GM18499 (cell line): Measurements from ENCODE around the gene GALNT18.

Source experiments
- ATAC-seq: cut with Tn5 transposase; IDR thresholded peaks from one replicate; pipeline ENCODE4 v1.9.1; 2021; ENCODE audit warnings: moderate number of reproducible peaks; ENCODE audit not compliant: insufficient read depth, unreplicated experiment

Gene GALNT18

DNA sequence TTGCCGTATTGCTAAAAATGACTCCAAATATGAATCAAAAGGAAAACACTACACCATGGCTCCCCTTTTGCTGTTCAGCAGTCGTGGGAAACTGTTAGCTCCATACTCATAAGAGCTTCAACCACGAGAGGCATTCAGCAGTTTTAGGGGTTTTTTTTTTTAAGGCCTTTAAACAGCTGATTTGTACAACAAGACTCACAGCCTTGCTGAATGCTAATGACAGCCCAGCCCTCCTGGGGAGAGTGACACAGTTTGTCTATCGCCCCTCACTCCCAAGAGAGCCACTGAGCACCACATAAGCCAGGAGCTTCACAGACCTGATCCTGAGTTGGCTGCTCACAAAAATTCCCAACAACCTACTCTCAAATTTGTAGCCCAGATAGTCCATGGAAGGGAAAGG is 32.4 kb downstream of the GALNT18 start:
- ATAC-seq = no peak

DNA sequence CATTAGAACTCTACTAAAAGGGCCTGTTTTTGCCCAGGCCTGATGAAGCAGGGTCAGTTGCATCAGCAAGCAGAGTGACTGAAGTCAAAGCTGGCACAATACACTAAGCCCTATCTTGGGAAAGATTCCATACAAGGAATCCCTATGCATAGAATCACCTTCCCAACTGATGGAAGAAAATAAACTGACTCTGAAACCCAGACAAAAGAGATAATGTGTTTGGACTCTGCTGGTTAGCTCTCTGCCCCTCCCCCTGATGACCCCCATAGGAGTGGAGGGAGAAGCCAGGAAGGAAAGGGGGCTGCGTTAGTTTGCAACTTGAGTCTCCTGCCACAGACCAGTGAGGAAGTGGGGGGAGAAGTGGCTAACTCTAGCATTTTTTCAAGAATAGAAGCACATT is 32.9 kb downstream of the GALNT18 start:
- ATAC-seq = no peak

DNA sequence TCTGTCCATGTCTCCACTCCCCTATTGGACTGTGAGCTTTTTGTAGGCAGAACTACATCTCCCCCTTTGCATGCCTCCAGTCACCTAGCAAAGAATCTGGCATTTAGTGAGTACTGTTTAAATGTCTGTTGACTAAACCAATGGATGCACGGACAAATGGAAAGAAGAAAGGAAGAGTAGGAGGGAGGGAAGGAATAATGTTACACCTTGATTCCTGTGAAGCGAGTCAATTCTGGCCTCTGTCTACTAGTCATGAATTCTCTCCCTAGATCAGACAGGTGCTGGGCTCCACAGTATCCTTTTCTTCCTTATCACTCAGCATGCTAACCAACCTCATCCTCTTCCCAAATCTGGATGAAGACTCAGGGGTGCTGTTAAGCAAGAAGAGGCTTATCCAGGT is 33.6 kb downstream of the GALNT18 start:
- ATAC-seq = no peak

DNA sequence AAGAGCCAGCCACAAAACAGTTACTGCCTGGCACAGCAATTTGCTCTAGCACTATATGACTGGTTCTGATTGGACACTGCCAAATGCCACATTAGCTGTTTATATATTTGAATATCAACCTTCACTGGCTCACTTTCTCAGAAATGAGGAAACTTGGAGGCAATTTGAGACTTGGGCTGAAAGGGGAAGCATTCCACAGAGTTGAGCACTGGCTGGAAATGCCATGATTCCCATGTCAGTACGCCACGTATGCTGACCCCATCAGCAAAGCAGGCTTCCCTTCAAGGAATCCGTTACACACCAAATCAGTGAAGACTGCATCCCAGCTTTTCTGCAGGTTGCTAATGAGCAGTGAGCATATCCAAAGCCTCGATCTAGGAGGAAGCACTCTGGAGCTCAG is 34.7 kb downstream of the GALNT18 start:
- ATAC-seq = no peak

DNA sequence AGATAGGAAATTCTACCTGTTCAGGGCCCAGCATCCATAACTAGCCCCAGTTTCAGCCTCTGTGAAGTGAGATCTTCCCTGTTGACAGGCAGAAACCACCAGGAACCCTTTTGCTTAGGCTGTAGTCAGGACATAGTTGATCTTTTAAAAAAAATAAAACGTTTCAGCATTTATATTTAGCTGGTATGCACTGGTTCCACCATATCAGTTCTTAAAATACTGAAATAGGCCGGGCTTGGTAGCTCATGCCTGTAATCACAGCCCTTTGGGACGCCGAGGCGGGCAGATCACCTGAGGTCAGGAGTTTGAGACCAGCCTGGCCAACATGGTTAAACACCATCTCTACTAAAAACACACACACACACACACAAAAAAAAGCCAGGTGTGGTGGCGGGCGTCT is 35.3 kb downstream of the GALNT18 start:
- ATAC-seq = no peak

DNA sequence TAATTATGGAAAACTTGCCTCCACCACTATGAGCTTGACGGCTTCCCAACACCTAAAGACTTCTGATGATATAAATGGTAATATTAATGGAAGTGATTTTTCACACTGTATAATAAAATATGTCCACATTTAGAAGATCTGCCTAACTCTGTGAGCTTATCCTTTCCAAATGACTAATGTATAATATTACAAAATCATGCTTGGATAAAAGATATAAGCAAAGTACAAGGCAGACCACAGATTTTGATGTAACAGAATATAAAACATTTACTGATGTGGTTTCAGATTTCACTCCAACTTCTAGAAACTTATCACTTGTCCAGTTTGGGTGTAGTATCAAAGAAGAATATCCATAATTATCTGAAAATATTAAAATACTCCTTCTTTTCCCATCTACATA is 36.9 kb downstream of the GALNT18 start:
- ATAC-seq = no peak

DNA sequence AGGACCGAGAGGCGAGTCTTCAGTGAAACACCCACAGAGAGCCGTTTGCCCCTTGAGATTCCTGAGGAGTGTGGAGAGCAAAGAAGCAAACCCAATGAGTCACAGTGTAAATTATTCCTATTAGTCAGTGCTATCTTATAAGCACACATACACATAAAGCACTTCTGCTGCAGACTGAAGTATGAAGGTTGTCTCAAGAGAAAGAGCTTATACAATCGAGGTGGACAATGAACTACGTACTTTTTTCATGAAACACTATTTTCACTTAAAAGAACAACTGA is 37.3 kb downstream of the GALNT18 start:
- ATAC-seq = no peak

DNA sequence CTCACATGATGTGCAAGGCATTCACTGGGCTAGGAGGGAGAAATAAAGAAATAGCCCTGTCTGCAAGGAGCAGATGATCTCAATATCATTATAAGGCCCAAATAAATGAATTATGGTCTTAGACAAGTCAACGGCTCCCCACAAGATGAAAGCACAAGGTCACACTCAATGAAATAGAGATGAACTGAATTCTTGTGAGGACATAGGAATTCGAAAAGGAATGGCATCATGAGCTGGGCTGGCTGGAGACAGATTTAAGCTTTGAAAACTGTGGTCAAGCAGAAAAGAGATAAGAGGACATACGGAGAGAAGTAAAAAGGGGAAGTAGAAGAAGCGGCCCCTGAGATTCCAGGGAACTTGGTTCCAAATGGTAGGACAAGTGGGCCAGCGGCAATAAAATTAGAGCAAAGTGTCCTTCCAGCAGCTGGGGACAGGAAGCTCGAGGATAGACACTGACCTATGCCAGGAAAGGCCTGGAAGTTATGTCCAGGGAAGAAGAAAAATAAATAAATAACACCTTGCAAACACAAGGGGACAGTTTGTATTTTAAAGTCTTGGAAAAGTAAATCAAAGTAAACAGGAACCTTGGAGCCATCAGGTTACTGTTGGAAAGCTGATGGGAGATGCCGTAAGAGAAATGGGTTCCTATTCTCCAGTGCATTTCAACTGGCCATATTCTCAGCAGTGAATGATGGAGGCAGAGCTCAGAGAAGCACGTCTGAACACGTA is 37.8 kb downstream of the GALNT18 start:
- ATAC-seq = no peak

DNA sequence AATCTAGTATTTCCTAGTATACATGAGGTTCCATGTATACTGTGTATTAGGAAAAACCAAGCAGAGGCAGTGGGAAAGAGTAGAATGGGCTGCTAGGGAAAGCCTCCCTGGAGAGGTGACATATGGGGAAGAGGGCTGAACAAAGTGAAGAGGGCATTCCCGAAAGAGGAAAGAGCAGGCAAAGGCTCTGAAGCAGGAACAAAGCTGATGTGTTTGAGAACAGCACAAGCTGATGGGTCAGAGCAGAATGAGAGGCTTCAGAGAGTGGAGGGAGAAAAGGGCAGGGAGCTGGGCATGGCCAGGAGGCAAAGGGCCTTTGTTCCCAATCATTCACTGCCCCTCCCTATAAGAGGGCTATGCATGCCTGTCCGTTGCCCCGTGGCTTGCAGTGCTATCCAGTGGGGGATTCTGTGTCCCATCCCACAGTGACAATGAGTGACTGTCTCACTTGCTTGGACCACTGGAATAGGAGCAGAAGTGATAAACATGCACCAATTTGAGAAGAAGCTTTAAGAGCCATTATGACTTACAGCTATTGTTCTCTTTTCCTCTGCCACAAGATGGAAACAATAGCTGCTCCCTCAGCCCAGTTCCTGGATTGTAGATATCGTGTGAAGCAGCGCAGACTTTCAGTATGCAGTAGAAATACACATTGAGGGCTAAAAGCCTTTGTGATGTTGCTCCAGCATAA is 39.6 kb downstream of the GALNT18 start:
- no peak for ATAC-seq

DNA sequence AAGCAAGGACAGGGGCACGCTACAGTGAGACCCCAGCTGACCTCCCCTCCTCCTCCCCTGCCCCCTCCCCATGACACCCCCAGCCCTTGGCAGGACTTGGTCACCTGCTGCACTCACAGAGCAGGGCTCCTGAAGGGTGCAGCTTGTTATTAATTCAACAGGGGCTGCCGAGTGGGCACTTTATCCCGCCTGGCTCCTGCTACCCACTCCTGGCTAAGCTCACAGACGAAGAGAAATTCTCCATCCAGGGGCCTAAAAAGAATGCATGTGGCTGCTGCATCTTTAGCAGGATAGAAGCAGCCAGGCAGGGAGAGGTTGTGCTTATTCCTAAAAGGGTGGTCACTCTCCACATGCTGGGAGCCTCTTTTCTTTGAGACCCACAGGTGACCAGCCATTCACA is 40.3 kb downstream of the GALNT18 start:
- ATAC-seq = no peak

DNA sequence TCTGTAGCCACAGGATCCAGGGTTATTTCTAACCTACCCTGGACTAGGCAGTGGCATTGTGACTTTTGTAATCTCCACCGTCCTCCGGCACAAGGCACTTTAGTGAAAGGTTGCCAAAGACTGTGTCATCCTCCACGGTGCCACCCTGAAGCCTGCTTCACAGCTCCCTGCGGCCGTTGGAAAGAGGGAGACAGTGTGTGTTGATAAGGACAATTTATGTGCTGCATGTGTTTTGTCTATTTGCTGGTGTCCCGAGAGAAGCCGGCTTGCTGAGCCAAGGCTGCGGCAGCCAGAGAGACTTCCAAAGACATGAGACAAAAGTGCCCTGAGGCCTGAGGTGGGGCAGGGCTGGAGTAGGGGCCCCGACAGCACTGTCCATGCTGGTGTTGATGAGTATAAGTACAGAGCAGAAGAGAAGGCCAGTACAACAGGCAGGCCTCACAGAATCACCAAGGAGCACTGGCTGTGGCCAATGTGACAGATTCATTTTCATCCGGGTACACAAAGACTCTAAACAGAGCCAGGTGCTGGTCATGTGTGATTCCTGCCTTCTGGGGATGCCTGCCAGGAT is 40.9 kb downstream of the GALNT18 start:
- no peak for ATAC-seq

DNA sequence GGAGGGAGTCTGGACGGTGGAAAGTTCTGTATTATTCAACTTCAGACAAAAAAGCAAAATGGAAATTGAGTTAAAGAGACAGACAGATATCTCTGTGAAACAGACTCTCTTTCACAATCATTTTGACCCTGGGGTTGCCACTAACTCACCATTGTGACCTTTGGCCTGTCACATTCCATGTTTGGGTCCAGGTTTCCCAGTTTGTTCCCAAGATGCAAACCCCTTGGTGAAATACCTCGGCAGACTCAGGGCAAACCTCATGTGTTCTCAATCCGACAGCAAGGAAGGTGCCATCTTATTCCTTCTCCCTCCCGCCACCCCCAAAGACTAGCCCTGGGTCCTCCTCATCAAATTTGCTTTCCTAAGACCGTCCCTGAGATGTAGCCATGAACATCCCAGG is 41.8 kb downstream of the GALNT18 start:
- no peak for ATAC-seq

DNA sequence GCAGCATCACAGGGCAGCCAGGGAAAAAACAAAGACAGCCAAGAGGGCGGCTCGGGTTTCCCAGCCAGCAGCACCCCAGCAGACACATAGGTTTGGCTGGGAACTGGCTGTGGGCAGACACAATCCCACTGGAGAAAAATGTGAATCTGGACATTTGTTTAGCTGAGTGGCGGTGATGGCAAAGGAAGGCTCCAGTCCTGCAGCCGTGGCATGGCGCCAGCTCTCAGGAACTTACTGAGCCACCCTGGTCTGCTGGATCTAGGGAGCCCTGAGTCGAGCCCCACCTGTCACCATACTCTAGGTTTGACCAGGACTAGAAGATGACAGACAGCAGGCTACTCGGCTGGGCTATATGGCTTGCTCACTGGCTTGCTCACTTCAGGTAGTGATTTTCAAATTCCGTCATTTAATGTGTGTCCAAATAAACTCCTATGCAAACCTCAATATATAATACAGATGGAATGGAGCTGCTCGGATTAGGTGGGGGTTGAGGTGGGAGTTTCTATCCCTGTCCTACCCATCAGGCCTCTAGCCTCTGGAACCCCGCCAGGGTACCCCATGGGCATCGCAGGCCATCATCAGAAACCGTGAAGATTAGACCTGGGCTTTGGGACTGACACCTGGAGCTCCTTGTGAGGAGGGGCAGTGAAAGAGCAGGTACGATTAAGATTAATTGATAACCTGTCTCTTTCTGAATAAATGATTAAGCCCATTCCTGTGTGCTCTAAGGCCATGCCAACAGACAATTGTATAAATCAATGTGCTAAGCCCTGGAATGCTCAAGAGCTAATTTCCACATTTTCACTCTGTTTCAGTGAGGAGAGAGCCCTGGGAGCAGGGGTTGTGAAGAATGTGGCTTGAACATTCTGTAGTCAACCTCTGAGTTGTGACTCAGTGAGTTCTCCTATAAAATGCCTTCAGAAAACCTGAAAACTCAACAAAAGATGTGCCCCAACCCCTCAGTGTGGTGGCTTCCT is 42.5 kb downstream of the GALNT18 start:
- ATAC-seq = no peak

DNA sequence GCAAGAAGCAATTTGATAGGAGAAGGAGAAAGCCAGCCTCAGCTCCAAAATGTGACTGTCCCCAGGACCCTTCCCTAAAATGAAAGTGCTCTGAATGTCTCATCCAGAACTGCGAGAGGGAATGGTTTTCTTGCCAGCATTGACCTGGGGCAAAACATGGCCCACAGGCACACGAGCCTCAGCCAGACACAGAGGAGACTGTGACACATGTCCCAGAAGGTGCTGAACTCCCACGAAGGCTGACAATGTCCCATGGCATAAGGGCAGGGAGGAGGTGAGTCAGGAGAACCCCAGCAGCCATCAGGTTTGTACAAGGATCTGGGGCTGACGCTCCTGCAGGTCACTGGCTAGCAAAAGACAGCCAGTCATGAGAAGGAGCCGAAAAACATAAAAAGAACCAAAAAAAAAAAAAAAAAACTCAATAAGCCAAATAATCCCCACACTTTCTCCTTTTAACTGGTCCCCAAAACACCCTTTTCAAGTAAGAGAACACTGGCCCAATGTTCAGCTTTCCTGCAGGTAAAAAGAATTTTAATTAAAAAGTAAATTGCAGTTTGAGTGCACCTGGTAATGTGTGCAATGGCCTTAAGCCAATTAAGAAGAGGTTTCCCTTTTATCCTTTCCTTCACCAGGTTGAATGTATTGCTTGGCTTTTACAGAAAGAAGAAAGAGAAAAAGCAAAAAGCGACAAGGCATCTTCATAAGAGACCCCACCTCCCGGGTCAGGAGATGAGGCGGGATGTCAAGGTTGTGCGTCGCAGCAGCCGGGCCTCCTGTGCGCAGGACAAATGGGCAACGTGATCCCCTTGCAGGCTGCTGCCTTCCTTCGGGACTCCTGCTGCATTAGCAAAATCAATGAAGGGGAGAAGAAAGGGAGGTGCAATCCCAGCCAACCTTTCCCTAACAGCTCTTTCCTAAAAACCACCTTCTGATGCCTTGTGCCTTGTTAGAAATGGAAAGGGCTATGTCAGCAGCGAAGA is 43.6 kb downstream of the GALNT18 start:
- no peak for ATAC-seq

DNA sequence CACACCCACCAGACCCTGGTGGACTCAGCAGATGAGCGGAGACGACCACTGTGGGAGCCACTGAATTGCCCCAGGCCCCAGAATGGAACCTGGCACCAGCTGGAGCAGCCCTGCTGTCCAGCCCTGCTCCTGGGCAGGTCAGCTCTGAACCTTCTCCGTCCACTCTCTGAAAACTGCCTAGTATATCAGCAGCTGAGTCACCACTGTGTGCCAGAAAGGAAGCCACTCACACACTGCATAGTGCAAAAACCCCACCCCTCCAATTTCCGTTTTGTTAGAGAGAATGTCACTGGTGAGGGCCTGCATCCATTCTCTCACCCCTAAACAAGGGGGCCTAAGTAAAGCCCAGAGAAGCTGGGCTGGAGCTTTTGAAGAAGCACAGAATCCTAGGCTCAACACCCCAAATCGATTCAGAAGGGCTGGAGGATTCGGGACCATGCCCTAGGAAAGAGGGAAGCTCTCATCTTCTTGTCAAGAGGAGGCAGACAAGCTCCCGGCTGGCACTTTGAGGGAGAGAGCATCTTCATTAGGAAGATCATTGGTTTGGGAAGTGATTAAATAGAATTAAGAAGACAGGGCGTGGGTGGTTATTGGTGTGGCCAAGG is 44.5 kb downstream of the GALNT18 start:
- no peak for ATAC-seq

DNA sequence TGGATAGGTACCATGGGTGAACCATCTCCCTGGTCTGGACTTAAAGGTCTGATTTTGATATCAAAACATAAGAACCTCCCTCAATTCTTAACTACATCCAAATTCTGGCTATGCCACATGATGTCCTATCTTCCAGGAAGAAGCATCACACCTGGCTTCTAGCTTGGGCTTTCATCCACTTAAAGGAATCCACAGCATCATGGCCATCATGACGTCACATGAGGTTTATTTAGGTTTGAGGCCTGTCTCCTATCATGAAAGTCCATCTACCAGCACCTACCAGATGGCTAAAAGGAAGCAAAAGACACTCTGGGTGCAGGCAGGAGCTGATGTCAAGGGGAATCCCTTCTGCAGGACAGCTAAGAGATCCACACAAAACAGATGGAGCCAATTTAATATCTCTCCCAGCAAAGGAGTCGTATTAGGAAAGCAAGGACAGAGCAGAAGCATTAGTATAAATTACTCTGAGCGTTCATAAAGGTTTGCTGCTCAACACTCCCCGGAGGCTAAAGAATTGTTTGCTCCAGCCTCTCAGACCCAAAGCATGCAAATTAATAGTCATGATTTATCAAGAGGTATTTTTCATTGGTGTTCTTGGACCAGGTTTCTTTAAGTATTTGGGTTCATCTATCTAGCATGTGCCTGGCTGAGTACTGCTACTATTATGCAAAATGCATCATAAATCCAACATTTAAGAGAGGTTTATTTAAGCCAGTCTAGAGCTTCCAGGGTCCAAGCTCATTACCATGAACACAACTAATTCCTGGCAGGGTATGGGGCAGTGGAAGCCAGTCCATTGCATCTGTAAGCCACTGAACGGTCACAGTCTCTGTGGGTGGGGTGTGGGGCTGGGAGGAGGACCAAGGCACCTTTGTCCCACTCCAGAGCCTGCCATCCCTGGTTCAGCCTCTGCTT is 47.2 kb downstream of the GALNT18 start:
- no peak for ATAC-seq

DNA sequence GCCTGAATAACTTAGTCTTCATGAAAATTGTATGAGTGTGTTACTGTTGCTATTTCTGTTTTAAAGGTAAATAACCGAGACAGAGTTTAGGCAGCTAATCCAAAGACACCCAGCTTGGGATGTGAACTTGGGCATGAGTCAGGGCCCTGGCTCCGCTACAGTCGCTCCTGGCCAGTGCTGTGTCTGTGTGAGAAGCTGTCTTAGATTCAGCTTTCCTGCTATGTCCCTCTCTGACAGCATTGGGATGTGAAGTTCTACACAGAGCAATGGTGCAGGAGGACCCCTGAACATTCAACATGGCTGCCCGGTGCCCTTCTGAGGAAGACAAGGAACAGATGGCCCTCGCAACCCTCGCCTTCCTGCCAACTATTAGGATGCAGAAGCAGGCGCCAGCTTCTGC is 49.4 kb downstream of the GALNT18 start:
- ATAC-seq = no peak

DNA sequence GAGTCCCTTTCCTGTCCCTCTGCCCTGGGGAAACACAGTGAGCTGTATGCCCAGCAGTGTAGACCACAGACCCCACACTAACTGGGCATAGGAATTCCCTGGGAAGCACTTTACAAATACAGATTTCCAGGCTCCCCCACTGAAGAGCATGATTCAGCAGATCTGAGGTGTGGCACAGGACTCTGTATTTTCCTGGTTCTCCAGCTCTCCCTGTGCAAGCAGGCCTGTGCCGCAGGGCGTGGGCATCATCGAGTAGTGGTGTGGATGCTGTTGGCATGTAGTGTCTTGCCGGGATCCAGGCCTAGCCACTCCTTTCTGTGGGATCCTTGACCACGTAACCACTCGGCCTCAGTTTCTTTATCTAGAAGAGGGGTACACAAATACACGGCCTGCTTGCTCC is 49.9 kb downstream of the GALNT18 start:
- no peak for ATAC-seq
